ENCODE measurements around the gene TPCN1.

The TPCN1 gene

GRCh38 chr12:113298472-113298817, 77.2 kb downstream of the TPCN1 start:
- no peak for DNase-seq (ENCODE audit: low read depth, low spot score)
- no peaks in the 10 kb centered on the region for H3K9me3 ChIP-seq (ENCODE audit: low read depth, low read length)
- TF ChIP-seq EZH2 (IDR thresholded peaks at IDR 0.05) (no peak), FOXP2 (optimal IDR thresholded peaks at IDR 0.05; ENCODE audit: control extremely low read depth, extremely low read length, insufficient read depth) (no peak), POLR2AphosphoS5 (IDR thresholded peaks at IDR 0.05; ENCODE audit: borderline replicate concordance, low read depth, low read length) (no peak)
- no peak overlapping the region for H3K9ac ChIP-seq (ENCODE audit: insufficient read length)
- no peaks in the 10 kb centered on the region for H3K36me3 ChIP-seq (ENCODE audit: insufficient read depth, low read length)
- H3K27ac ChIP-seq = no peak overlapping the region
- H3K4me3 ChIP-seq = no peak overlapping the region

- DNase-seq (ENCODE audit: low read depth, low spot score) = no peak
- H3K36me3 ChIP-seq (ENCODE audit: insufficient read depth, low read length) = no peaks in the 10 kb centered on the region
- no peak for TF ChIP-seq FOXP2 (optimal IDR thresholded peaks at IDR 0.05; ENCODE audit: control extremely low read depth, extremely low read length, insufficient read depth)
- TF ChIP-seq POLR2AphosphoS5 (IDR thresholded peaks at IDR 0.05; ENCODE audit: borderline replicate concordance, low read depth, low read length) = no peak
- no peak for TF ChIP-seq EZH2 (IDR thresholded peaks at IDR 0.05)
- H3K27ac ChIP-seq = no peak overlapping the region
- H3K9me3 ChIP-seq (ENCODE audit: low read depth, low read length) = no peaks in the 10 kb centered on the region
- H3K4me3 ChIP-seq = no peak overlapping the region
- H3K9ac ChIP-seq (ENCODE audit: insufficient read length) = no peak overlapping the region
Measured at GRCh38 chr12:113298861-113299545, 77.7 kb downstream of the TPCN1 start.

- Histone ChIP-seq H3K36me3 (ENCODE audit: insufficient read depth, low read length) (no peaks in the 10 kb centered on the region), H3K27ac (no peak overlapping the region), H3K4me3 (no peak overlapping the region), H3K9ac (ENCODE audit: insufficient read length) (no peak overlapping the region), H3K9me3 (ENCODE audit: low read depth, low read length) (no peaks in the 10 kb centered on the region)
- DNase-seq (ENCODE audit: low read depth, low spot score) = no peak
- TF ChIP-seq FOXP2 (optimal IDR thresholded peaks at IDR 0.05; ENCODE audit: control extremely low read depth, extremely low read length, insufficient read depth) (no peak), POLR2AphosphoS5 (IDR thresholded peaks at IDR 0.05; ENCODE audit: borderline replicate concordance, low read depth, low read length) (no peak), EZH2 (IDR thresholded peaks at IDR 0.05) (no peak)
Measured at GRCh38 chr12:113299619-113300237, 78.5 kb downstream of the TPCN1 start.

GRCh38 chr12:113301811-113302210, 80.5 kb downstream of the TPCN1 start:
- Histone ChIP-seq H3K27ac (no peak overlapping the region), H3K9ac (ENCODE audit: insufficient read length) (no peak overlapping the region), H3K9me3 (ENCODE audit: low read depth, low read length) (no peaks in the 10 kb centered on the region), H3K4me3 (no peak overlapping the region), H3K36me3 (ENCODE audit: insufficient read depth, low read length) (no peaks in the 10 kb centered on the region)
- TF ChIP-seq POLR2AphosphoS5 (IDR thresholded peaks at IDR 0.05; ENCODE audit: borderline replicate concordance, low read depth, low read length) (no peak), FOXP2 (optimal IDR thresholded peaks at IDR 0.05; ENCODE audit: control extremely low read depth, extremely low read length, insufficient read depth) (no peak), EZH2 (IDR thresholded peaks at IDR 0.05) (no peak)
- no peak for DNase-seq (ENCODE audit: low read depth, low spot score)

GRCh38 chr12:113302466-113302865, 81.2 kb downstream of the TPCN1 start:
- Histone ChIP-seq H3K4me3 (no peak overlapping the region), H3K9me3 (ENCODE audit: low read depth, low read length) (no peaks in the 10 kb centered on the region), H3K9ac (ENCODE audit: insufficient read length) (no peak overlapping the region), H3K36me3 (ENCODE audit: insufficient read depth, low read length) (no peaks in the 10 kb centered on the region), H3K27ac (no peak overlapping the region)
- TF ChIP-seq POLR2AphosphoS5 (IDR thresholded peaks at IDR 0.05; ENCODE audit: borderline replicate concordance, low read depth, low read length) (no peak), EZH2 (IDR thresholded peaks at IDR 0.05) (no peak), FOXP2 (optimal IDR thresholded peaks at IDR 0.05; ENCODE audit: control extremely low read depth, extremely low read length, insufficient read depth) (no peak)
- no peak for DNase-seq (ENCODE audit: low read depth, low spot score)

DNA sequence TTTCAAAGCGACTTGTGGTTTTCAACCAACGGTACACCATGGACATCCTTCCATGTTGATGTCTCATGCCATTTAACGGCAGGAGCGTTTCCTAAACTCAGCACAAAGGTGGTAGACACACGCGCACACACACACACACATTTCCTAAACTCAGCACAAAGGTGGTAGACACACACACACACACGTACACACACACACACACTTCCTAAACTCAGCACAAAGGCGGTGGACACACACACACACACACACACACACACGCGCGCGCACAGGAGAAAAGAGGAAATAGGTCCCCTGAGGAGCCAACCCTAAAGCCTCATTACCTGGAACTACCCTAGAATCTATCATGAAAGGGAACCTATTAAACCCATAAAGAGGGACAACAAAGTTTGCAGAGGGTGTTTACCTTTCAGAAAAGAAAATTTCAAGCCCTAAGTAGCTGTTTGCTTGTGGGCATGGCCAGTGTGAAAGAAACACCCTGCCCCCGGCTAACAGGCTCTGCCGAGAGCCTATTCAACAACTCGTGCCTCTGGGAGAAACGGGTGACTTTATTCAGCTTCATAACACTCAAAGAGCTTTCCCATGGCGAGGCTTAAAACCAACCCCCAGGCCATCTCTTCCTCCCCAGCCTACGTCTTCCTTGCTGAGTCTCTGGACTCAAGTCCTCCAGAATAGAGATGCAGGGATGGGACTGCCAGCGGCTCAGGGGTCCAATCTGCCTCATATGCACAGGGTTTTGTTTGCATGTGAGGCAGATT, 81.8 kb downstream of the TPCN1 start:
- Histone ChIP-seq H3K9ac (ENCODE audit: insufficient read length) (no peak overlapping the region), H3K27ac (no peak overlapping the region), H3K9me3 (ENCODE audit: low read depth, low read length) (no peaks in the 10 kb centered on the region), H3K36me3 (ENCODE audit: insufficient read depth, low read length) (no peaks in the 10 kb centered on the region), H3K4me3 (no peak overlapping the region)
- DNase-seq (ENCODE audit: low read depth, low spot score) = no peak
- TF ChIP-seq POLR2AphosphoS5 (IDR thresholded peaks at IDR 0.05; ENCODE audit: borderline replicate concordance, low read depth, low read length) (no peak), EZH2 (IDR thresholded peaks at IDR 0.05) (no peak), FOXP2 (optimal IDR thresholded peaks at IDR 0.05; ENCODE audit: control extremely low read depth, extremely low read length, insufficient read depth) (no peak)

- no peak for TF ChIP-seq FOXP2 (optimal IDR thresholded peaks at IDR 0.05; ENCODE audit: control extremely low read depth, extremely low read length, insufficient read depth)
- TF ChIP-seq POLR2AphosphoS5 (IDR thresholded peaks at IDR 0.05; ENCODE audit: borderline replicate concordance, low read depth, low read length) = no peak
- TF ChIP-seq EZH2 (IDR thresholded peaks at IDR 0.05) = no peak
- no peaks in the 10 kb centered on the region for H3K36me3 ChIP-seq (ENCODE audit: insufficient read depth, low read length)
- H3K27ac ChIP-seq = no peak overlapping the region
- no peak overlapping the region for H3K4me3 ChIP-seq
- DNase-seq (ENCODE audit: low read depth, low spot score) = no peak
- H3K9ac ChIP-seq (ENCODE audit: insufficient read length) = no peak overlapping the region
- H3K9me3 ChIP-seq (ENCODE audit: low read depth, low read length) = no peaks in the 10 kb centered on the region
Measured at GRCh38 chr12:113305281-113305856, 84.1 kb downstream of the TPCN1 start.

GRCh38 chr12:113306382-113306781, 85.1 kb downstream of the TPCN1 start:
- no peak overlapping the region for H3K27ac ChIP-seq

More at GRCh38 chr12:113306382-113306781, 85.1 kb downstream of the TPCN1 start:
- Histone ChIP-seq H3K36me3 (ENCODE audit: insufficient read depth, low read length) (no peaks in the 10 kb centered on the region), H3K9me3 (ENCODE audit: low read depth, low read length) (no peaks in the 10 kb centered on the region), H3K9ac (ENCODE audit: insufficient read length) (no peak overlapping the region), H3K4me3 (no peak overlapping the region)
- no peak for DNase-seq (ENCODE audit: low read depth, low spot score)
- TF ChIP-seq POLR2AphosphoS5 (IDR thresholded peaks at IDR 0.05; ENCODE audit: borderline replicate concordance, low read depth, low read length) (no peak), FOXP2 (optimal IDR thresholded peaks at IDR 0.05; ENCODE audit: control extremely low read depth, extremely low read length, insufficient read depth) (no peak), EZH2 (IDR thresholded peaks at IDR 0.05) (no peak)
